Measurements from ENCODE around the gene DDX39B. TPM values are rescaled to one million over a fixed set of nuclear protein-coding genes. Genes with fewer than 3 reads are reported as not detected.

The DDX39B gene
- total and polyA plus RNA-seq, 2 of the 8 experiments (the other 6 are each of a cell fraction or from before 2014, with no cell fraction given), result 780 to 1,164 TPM

DNA sequence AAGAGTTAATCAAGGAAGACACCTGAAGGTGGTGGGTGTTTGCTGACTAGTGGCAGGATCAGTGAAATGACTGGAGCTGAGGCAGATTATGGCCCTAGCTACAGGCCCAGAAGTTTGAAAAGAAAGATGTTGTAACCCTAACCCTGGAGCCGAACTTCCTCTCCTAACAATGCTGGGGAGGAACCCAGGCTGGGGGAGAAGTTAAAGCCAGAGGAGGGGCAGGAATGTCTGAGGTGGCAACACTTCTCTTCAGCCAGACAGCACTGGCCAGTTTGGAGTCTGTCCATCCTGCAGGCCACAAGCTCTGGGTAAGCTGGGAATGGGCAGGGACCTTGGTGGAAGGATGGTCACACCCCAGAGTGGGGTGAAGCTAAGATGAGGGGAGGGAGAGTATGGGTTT, 44.2 kb upstream of the DDX39B start, which contains the start of gene LST1 (continued):
- TF ChIP-seq, protein P1, sequence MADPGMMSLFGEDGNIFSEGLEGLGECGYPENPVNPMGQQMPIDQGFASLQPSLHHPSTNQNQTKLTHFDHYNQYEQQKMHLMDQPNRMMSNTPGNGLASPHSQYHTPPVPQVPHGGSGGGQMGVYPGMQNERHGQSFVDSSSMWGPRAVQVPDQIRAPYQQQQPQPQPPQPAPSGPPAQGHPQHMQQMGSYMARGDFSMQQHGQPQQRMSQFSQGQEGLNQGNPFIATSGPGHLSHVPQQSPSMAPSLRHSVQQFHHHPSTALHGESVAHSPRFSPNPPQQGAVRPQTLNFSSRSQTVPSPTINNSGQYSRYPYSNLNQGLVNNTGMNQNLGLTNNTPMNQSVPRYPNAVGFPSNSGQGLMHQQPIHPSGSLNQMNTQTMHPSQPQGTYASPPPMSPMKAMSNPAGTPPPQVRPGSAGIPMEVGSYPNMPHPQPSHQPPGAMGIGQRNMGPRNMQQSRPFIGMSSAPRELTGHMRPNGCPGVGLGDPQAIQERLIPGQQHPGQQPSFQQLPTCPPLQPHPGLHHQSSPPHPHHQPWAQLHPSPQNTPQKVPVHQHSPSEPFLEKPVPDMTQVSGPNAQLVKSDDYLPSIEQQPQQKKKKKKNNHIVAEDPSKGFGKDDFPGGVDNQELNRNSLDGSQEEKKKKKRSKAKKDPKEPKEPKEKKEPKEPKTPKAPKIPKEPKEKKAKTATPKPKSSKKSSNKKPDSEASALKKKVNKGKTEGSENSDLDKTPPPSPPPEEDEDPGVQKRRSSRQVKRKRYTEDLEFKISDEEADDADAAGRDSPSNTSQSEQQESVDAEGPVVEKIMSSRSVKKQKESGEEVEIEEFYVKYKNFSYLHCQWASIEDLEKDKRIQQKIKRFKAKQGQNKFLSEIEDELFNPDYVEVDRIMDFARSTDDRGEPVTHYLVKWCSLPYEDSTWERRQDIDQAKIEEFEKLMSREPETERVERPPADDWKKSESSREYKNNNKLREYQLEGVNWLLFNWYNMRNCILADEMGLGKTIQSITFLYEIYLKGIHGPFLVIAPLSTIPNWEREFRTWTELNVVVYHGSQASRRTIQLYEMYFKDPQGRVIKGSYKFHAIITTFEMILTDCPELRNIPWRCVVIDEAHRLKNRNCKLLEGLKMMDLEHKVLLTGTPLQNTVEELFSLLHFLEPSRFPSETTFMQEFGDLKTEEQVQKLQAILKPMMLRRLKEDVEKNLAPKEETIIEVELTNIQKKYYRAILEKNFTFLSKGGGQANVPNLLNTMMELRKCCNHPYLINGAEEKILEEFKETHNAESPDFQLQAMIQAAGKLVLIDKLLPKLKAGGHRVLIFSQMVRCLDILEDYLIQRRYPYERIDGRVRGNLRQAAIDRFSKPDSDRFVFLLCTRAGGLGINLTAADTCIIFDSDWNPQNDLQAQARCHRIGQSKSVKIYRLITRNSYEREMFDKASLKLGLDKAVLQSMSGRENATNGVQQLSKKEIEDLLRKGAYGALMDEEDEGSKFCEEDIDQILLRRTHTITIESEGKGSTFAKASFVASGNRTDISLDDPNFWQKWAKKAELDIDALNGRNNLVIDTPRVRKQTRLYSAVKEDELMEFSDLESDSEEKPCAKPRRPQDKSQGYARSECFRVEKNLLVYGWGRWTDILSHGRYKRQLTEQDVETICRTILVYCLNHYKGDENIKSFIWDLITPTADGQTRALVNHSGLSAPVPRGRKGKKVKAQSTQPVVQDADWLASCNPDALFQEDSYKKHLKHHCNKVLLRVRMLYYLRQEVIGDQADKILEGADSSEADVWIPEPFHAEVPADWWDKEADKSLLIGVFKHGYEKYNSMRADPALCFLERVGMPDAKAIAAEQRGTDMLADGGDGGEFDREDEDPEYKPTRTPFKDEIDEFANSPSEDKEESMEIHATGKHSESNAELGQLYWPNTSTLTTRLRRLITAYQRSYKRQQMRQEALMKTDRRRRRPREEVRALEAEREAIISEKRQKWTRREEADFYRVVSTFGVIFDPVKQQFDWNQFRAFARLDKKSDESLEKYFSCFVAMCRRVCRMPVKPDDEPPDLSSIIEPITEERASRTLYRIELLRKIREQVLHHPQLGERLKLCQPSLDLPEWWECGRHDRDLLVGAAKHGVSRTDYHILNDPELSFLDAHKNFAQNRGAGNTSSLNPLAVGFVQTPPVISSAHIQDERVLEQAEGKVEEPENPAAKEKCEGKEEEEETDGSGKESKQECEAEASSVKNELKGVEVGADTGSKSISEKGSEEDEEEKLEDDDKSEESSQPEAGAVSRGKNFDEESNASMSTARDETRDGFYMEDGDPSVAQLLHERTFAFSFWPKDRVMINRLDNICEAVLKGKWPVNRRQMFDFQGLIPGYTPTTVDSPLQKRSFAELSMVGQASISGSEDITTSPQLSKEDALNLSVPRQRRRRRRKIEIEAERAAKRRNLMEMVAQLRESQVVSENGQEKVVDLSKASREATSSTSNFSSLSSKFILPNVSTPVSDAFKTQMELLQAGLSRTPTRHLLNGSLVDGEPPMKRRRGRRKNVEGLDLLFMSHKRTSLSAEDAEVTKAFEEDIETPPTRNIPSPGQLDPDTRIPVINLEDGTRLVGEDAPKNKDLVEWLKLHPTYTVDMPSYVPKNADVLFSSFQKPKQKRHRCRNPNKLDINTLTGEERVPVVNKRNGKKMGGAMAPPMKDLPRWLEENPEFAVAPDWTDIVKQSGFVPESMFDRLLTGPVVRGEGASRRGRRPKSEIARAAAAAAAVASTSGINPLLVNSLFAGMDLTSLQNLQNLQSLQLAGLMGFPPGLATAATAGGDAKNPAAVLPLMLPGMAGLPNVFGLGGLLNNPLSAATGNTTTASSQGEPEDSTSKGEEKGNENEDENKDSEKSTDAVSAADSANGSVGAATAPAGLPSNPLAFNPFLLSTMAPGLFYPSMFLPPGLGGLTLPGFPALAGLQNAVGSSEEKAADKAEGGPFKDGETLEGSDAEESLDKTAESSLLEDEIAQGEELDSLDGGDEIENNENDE (IDR thresholded peaks at IDR 0.05; ENCODE audit: insufficient replicate concordance, low read length), result no peak
- no peak for TF ChIP-seq MAFK (IDR thresholded peaks at IDR 0.05; ENCODE audit: low read depth, low read length)
- TF ChIP-seq, protein P2, sequence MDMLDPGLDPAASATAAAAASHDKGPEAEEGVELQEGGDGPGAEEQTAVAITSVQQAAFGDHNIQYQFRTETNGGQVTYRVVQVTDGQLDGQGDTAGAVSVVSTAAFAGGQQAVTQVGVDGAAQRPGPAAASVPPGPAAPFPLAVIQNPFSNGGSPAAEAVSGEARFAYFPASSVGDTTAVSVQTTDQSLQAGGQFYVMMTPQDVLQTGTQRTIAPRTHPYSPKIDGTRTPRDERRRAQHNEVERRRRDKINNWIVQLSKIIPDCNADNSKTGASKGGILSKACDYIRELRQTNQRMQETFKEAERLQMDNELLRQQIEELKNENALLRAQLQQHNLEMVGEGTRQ (IDR thresholded peaks at IDR 0.05; ENCODE audit: low read length), result no peak
- no peak for TF ChIP-seq CBX5 (IDR thresholded peaks at IDR 0.05; ENCODE audit: low read depth, low read length)
- TF ChIP-seq TBP (IDR thresholded peaks at IDR 0.05; ENCODE audit: low read depth, low read length), result no peak
- TF ChIP-seq CHD1 (IDR thresholded peaks at IDR 0.05; ENCODE audit: low read depth, low read length), result no peak
- TF ChIP-seq, protein P3, sequence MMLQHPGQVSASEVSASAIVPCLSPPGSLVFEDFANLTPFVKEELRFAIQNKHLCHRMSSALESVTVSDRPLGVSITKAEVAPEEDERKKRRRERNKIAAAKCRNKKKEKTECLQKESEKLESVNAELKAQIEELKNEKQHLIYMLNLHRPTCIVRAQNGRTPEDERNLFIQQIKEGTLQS (IDR thresholded peaks at IDR 0.05; ENCODE audit: insufficient read depth, low read depth, low read length), result no peak
- no peak for TF ChIP-seq SUZ12 (IDR thresholded peaks at IDR 0.05; ENCODE audit: low read length)
- TF ChIP-seq RAD21 (IDR thresholded peaks at IDR 0.05 in 1 of 2, conservative IDR thresholded peaks at IDR 0.05 in 1 of 2; ENCODE audit: low read depth in 2 of 2, low read length in 2 of 2), result no peak
- no peak for TF ChIP-seq PHF8 (conservative IDR thresholded peaks at IDR 0.05; ENCODE audit: low read depth, low read length)

All from H1 (cell line).